GM12874 (cell line): ENCODE results near the gene EIF4E3.

Experiments
- CTCF ChIP-seq: IDR thresholded peaks from 2 replicates; pipeline ENCODE4 v1.5.1; 2011; ENCODE audit warnings: low read depth, mild to moderate bottlenecking, control low read depth, low read length, moderate library complexity; ENCODE audit not compliant: insufficient read depth

EIF4E3 gene

DNA sequence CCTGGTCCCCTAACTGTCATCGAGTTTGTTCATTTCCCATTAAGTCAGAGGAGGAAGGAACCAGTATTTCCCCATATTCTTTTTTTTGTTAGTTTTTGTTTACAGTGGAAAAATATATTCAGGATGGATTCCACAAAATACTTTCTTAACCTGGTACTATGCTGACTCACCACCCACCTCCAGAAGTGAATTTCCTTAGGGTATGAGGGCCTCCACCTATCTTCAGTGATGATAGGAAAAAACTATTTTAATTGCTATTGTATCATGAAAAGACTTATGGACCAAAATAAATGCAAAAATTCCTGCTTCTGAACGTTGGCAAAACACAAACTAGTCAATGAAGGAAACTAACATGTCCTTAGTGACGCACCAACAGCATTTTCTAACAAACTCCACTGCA, 77.5 kb downstream of the EIF4E3 start:
- no peak for TF ChIP-seq CTCF

DNA sequence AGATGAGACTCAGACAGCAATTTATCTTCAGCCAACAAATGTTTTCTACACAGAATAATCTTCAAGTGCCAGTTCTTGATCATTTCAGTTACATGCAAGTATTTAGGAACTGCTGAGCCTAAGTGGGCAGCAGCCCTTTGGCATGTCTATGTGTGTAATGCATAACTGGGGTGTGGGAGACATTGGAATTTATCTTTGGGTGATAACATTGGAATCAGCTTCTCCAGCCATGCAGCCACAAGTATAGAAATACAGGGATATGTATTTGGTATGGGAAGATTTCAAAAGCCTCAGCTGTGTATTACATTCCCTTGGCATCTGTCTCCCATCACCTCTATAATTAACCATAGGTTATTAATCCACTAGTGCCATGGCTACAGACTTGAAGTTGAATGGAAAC, 78.2 kb downstream of the EIF4E3 start:
- no peak for TF ChIP-seq CTCF

DNA sequence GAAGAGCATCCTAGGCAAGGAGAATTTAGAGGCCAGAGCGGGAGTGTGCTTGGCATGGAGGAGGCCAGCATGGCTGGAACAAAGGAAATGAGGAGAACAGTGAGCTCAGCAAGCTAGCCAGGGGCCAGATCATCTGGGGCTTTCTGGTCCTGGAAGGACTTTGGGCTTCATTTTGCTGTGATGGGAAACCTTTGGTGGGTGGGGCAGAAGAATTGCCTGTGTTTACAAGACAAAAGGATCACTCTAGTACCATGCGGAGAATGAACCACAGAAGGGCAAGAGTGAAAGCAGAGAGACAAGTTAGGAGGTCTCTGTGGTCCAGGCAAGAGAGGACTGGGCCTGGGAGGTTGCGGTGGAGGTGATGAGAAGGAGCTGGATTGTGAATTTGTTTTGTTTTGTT, 80.1 kb downstream of the EIF4E3 start:
- TF ChIP-seq CTCF, result no peak

DNA sequence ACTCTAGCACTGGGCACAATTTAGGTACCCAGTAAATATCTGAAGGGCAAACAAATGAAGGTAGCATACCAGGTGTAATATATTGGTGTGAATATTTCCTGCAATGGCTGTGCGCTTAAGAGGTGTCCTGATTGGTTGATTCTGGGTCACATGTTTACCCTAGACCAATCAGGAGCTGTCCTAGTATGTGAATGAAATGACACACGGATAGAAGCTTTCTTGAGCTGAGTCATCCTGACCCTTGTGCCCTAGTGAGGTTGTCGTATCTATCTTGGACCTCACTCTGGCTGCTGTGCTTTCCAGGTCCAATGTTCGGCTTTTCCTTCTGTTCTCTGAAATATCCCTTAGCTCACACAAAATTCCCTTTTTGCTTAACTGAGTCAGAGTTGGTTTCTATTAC, 83.5 kb downstream of the EIF4E3 start:
- no peak for TF ChIP-seq CTCF

DNA sequence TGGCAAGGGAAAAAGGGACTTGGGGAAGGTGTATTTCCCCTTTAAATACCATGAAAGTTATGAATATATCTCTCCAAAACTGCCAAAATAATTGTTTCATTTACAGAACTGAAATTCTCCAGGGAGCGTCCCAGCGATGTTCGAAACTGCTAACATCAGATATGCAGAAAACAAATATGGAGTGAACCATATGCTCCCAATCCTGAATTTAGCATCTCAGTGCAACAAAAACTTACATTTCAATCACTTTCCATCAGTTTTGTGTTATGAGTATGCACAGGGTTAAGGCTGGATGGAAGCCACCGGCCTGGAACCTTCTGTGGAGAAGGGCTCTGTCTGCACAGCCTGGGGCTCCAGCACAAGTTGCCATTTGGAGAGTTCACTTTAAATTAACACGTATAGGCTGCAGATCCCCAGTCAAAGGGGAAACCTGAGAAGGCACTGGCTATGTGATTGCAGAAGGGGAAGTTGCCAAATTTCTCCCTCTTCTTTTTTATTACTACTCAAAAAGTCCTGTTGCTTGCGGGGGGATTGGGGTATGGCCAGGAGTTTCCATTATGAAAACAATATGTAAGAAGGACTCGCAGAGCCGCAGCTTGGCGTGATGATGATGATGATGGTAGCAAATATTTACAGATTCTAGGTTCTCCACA, 84.7 kb downstream of the EIF4E3 start:
- no peak for TF ChIP-seq CTCF

- no peak for TF ChIP-seq CTCF
These were observed 88.7 kb downstream of the EIF4E3 start for GRCh38 chr3:71636482-71636881.

DNA sequence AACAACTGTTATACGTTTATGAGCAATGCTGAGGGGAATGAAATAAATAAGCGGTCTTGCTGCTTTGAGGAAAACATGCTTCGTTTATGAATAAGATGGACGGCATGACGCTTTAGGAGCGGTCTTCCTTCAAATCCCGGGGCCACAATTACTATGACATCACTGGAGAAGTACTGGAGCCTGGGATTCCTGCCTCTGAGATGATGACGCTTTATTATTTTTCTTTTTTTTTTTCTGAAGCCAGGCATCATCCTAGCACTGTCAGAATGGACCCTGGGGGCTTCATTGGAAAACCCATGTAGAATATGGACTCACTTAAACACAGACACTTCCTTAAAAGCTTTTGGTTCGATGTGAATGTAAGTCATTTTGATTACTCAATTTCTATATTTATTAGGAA, 89.2 kb downstream of the EIF4E3 start:
- no peak for TF ChIP-seq CTCF

GRCh38 chr3:71634671-71635070, 90.5 kb downstream of the EIF4E3 start:
- no peak for TF ChIP-seq CTCF
